H1 (cell line): ENCODE results near the gene LIFR. TPM values are rescaled to one million over a fixed set of nuclear protein-coding genes. Genes with fewer than 3 reads are reported as not detected.

Experiments
- CTCF ChIA-PET: fragments of 300-600 bp; sonication (Branson Sonifier 250); formaldehyde crosslinking; loops from one replicate; lab custom pipeline; 2021; ENCODE audit not compliant: partially characterized antibody; lab: Charles Lee
- POLR2A ChIA-PET: fragments of 300-600 bp; sonication (Branson Sonifier 250); formaldehyde crosslinking; loops from one replicate; lab custom pipeline; 2021; ENCODE audit warnings: inconsistent platforms; ENCODE audit not compliant: partially characterized antibody; lab: Charles Lee
- DNase-seq, 2 experiments: peaks; one replicate each; pipeline versions ENCODE4 v3.0.0 to v3.0.0-alpha.2; 2010 to 2022; ENCODE audit warnings: low spot score in 2 of 2, low read depth in 1 of 2, mixed read lengths in 1 of 2
- FAIRE-seq: peaks from 2 replicates; lab custom pipeline; 2011; peaks lifted over from hg19 to GRCh38; lab: Jason Lieb, UNC
- H2AFZ ChIP-seq: 2 replicates; pipeline ENCODE4 v1.8.1; 2012; ENCODE audit warnings: low read length, inconsistent platforms
- H2AK5ac ChIP-seq: 2 replicates; pipeline ENCODE4 v1.6.1; 2013; ENCODE audit warnings: low read depth, low read length
- H2BK120ac ChIP-seq: replicated peaks from 2 replicates; pipeline ENCODE3; 2013; ENCODE audit warnings: low read depth, low read length, inconsistent platforms
- H2BK12ac ChIP-seq: 2 replicates; pipeline ENCODE4 v1.6.1; 2013; ENCODE audit warnings: low read depth, low read length
- H2BK15ac ChIP-seq: 2 replicates; pipeline ENCODE4 v1.6.1; 2013; ENCODE audit warnings: low read length
- H2BK20ac ChIP-seq: 2 replicates; pipeline ENCODE4 v1.6.1; 2013; ENCODE audit warnings: low read length
- H2BK5ac ChIP-seq: 2 replicates; pipeline ENCODE4 v1.6.1; 2013; ENCODE audit warnings: low read depth, low read length
- H3K14ac ChIP-seq: 2 replicates; pipeline ENCODE4 v1.6.1; 2013; ENCODE audit warnings: inconsistent platforms; ENCODE audit not compliant: insufficient read length
- H3K18ac ChIP-seq: 2 replicates; pipeline ENCODE4 v1.6.1; 2013; ENCODE audit warnings: low read length; ENCODE audit errors: extremely low read depth
- H3K23ac ChIP-seq: 2 replicates; pipeline ENCODE4 v1.6.1; 2013; ENCODE audit warnings: inconsistent platforms; ENCODE audit not compliant: insufficient read length
- H3K23me2 ChIP-seq: 2 replicates; pipeline ENCODE4 v1.6.1; 2013; ENCODE audit warnings: low read depth, low read length
- H3K27ac ChIP-seq: 2 replicates; pipeline ENCODE4 v1.6.1; 2011; ENCODE audit warnings: low read depth, low read length, inconsistent platforms
- H3K27me3 ChIP-seq, 4 experiments: replicated peaks in 1 of 4; 1 replicate in 1 of 4; 2 replicates in 3 of 4; pipeline versions ENCODE4 v1.6.1 to v1.8.1; 2011 to 2013; ENCODE audit warnings: low read length in 3 of 4, mild to moderate bottlenecking in 3 of 4, inconsistent platforms in 2 of 4, mixed read lengths in 2 of 4, moderate library complexity in 1 of 4; ENCODE audit not compliant: control insufficient read depth in 3 of 4, insufficient read depth in 3 of 4; ENCODE audit errors: extremely low read depth in 1 of 4
- H3K36me3 ChIP-seq, 4 experiments: 2 replicates each; pipeline versions ENCODE4 v1.6.1 to v1.8.1; 2011 to 2013; ENCODE audit warnings: mild to moderate bottlenecking in 4 of 4, low read length in 3 of 4, moderate library complexity in 2 of 4, control low read depth in 1 of 4, inconsistent platforms in 1 of 4; ENCODE audit not compliant: insufficient read depth in 4 of 4, control insufficient read depth in 2 of 4
- H3K4ac ChIP-seq: replicated peaks from 2 replicates; pipeline ENCODE3; 2013; ENCODE audit warnings: low read length, low read depth, mixed read lengths, inconsistent platforms; ENCODE audit not compliant: insufficient read length
- H3K4me1 ChIP-seq, 4 experiments: replicated peaks in 1 of 4; 1 replicate in 1 of 4; 2 replicates in 3 of 4; pipeline versions ENCODE4 v1.6.1 to v1.8.1; 2011 to 2013; ENCODE audit warnings: low read length in 3 of 4, inconsistent platforms in 2 of 4, mixed read lengths in 1 of 4; ENCODE audit not compliant: insufficient read depth in 4 of 4, control insufficient read depth in 3 of 4
- H3K4me2 ChIP-seq, 2 experiments: 2 replicates each; pipeline versions ENCODE4 v1.6.1 to v1.8.1; 2011 to 2013; ENCODE audit warnings: low read depth in 2 of 2, low read length in 2 of 2, control low read depth in 1 of 2, inconsistent platforms in 1 of 2, mild to moderate bottlenecking in 1 of 2; ENCODE audit not compliant: insufficient read depth in 1 of 2
- H3K4me3 ChIP-seq, 4 experiments: fragments of 200-600, 300-600 bp in 1 of 4; sonication (generic), shearing (Covaris generic), sonication (Bioruptor Twin) in 1 of 4; 2 replicates each; pipeline versions ENCODE4 v1.5.1 to v1.8.1; 2011 to 2016; ENCODE audit warnings: low read length in 4 of 4, low read depth in 3 of 4, control low read depth in 2 of 4, inconsistent platforms in 2 of 4, mild to moderate bottlenecking in 2 of 4, mixed read lengths in 1 of 4, moderate library complexity in 1 of 4; ENCODE audit not compliant: insufficient read depth in 2 of 4; ENCODE audit errors: extremely low read depth in 1 of 4
- H3K56ac ChIP-seq: replicated peaks from 2 replicates; pipeline ENCODE3; 2013; ENCODE audit warnings: low read depth, mild to moderate bottlenecking, mixed read lengths, low read length, inconsistent platforms; ENCODE audit not compliant: insufficient read length
- H3K79me1 ChIP-seq: 2 replicates; pipeline ENCODE4 v1.6.1; 2013; ENCODE audit warnings: low read depth, low read length, control low read depth
- H3K79me2 ChIP-seq, 2 experiments: 2 replicates each; pipeline versions ENCODE4 v1.6.1 to v1.8.1; 2012 to 2013; ENCODE audit warnings: low read length in 2 of 2, mild to moderate bottlenecking in 2 of 2, inconsistent platforms in 1 of 2; ENCODE audit not compliant: insufficient read depth in 2 of 2, control insufficient read depth in 1 of 2
- H3K9ac ChIP-seq, 4 experiments: replicated peaks in 1 of 4; 1 replicate in 1 of 4; 2 replicates in 3 of 4; pipeline versions ENCODE4 v1.6.1 to v1.8.1; 2011 to 2013; ENCODE audit warnings: low read depth in 3 of 4, low read length in 3 of 4, control low read depth in 2 of 4, mild to moderate bottlenecking in 2 of 4, moderate library complexity in 2 of 4, inconsistent platforms in 1 of 4; ENCODE audit errors: extremely low read depth in 1 of 4
- H3K9me3 ChIP-seq, 2 experiments: 2 replicates each; pipeline versions ENCODE4 v1.6.1 to v1.8.1; 2012 to 2013; ENCODE audit warnings: mild to moderate bottlenecking in 2 of 2, moderate library complexity in 2 of 2, control low read depth in 1 of 2, inconsistent platforms in 1 of 2, low read depth in 1 of 2, low read length in 1 of 2, mixed read lengths in 1 of 2; ENCODE audit not compliant: insufficient read depth in 2 of 2
- H4K20me1 ChIP-seq, 2 experiments: replicated peaks in 1 of 2; 2 replicates each; pipeline versions ENCODE3 to v1.8.1; 2011 to 2013; ENCODE audit warnings: inconsistent platforms in 2 of 2, low read length in 2 of 2, mild to moderate bottlenecking in 1 of 2; ENCODE audit not compliant: insufficient read depth in 2 of 2, control insufficient read depth in 1 of 2
- H4K5ac ChIP-seq: 2 replicates; pipeline ENCODE4 v1.6.1; 2013; ENCODE audit warnings: low read length, low read depth, mixed read lengths, inconsistent platforms; ENCODE audit not compliant: insufficient read length
- H4K8ac ChIP-seq: 2 replicates; pipeline ENCODE4 v1.8.0; 2013; ENCODE audit warnings: mild to moderate bottlenecking, moderate library complexity, low read length, inconsistent platforms; ENCODE audit not compliant: insufficient read depth; ENCODE audit errors: extremely low read depth
- H4K91ac ChIP-seq: replicated peaks from 2 replicates; pipeline ENCODE3; 2013; ENCODE audit warnings: low read length, mixed read lengths, inconsistent platforms; ENCODE audit not compliant: insufficient read length
- KDM4A ChIP-seq: IDR thresholded peaks from one replicate; pipeline ENCODE4 v1.7.1; 2012; ENCODE audit warnings: low read depth, mild to moderate bottlenecking, moderate library complexity, low read length, inconsistent platforms; ENCODE audit not compliant: severe bottlenecking
- RAD21 ChIP-seq, 2 experiments: IDR thresholded peaks in 1 of 2; conservative IDR thresholded peaks in 1 of 2; 2 replicates each; pipeline ENCODE4 v1.6.1; 2011; ENCODE audit warnings: low read depth in 2 of 2, low read length in 2 of 2, improper control_type of control experiment in 1 of 2, inconsistent platforms in 1 of 2, mild to moderate bottlenecking in 1 of 2, moderate library complexity in 1 of 2
- RBBP5 ChIP-seq: IDR thresholded peaks from 2 replicates; pipeline ENCODE4 v1.7.1; 2012; ENCODE audit warnings: low read depth, mild to moderate bottlenecking, inconsistent platforms, low read length, moderate library complexity, borderline replicate concordance
- WGBS, 2 experiments: shearing (Covaris generic) in 1 of 2; methylation state at CpG; one replicate each; pipeline versions ENCODE4 v1.1.6 to v1.1.7; 2013 to 2015; ENCODE audit warnings: low lambda C conversion rate in 2 of 2, mixed read lengths in 2 of 2, inconsistent platforms in 1 of 2, low coverage in 1 of 2, missing lambda C conversion rate in 1 of 2; ENCODE audit not compliant: insufficient replicate concordance in 2 of 2, insufficient coverage in 1 of 2, insufficient read length in 1 of 2; ENCODE audit errors: extremely low coverage in 1 of 2, missing lambda C conversion rate in 1 of 2; 5-methylcytosine and 5-hydroxymethylcytosine counted together
- polyA plus RNA-seq, 7 experiments: library from polyadenylated mRNA; depleted of rRNA in 3 of 7; stranded (reverse) in 5 of 7; unstranded in 2 of 7; fragments of >200 nt in 5 of 7; fragments of 200-250 nt in 2 of 7; gene quantifications; 1 replicate in 5 of 7; 2 replicates in 1 of 7; 4 replicates in 1 of 7; pipeline versions ENCODE4 v1.2.1 to v1.2.3, GENCODE V29; 2011 to 2013; ENCODE audit warnings: missing spikeins in 2 of 7, mixed read lengths in 2 of 7
- total RNA-seq: library from RNA; stranded (reverse); fragmentation: NEBNext Ultra II Directional; extraction: Animal tissue kit (Norgen Biotek cat#: 25700); gene quantifications from 2 replicates; pipeline ENCODE4 v1.2.1, GENCODE V29; 2021

The LIFR gene
- total and polyA plus RNA-seq, 2 of the 8 experiments (the other 6 are each of a cell fraction or from before 2014, with no cell fraction given), result 2.0 to 18.9 TPM

DNA sequence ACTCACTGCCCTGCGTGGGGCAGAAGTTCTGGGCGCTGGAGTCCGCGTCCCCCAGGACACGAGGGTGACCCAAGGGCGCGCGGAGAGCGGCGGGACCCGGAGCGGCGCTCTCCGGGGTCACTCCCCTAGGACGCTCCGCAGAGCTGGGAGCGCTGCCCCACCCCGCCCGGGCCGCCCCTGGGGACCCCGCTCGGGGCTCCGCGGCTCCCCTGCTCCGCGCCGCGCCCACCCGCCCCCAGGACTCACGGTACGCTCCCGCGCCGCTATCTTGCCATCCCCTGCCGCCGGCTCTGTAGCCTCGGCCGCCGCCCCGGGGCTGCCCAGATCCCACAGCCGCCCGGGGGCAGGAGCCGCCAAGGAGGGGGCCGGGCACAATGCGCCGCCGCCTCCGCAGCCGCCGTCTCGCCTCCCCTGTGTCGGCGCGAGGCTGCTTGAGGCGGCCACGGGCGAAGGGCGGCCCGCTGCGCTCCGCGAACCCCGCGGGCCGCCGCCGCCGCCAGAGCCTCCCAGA, 303 bp downstream of the LIFR start:
- CTCF ChIA-PET, result interaction anchor here (0.8 to 1.5 kb wide), 3 partner anchors 9 to 173 kb away, joined by 3 read pairs; no protein-coding TSS in a partner anchor
- WGBS, 2 experiments, result 1% methylated on average over 22 of the region's 68 CpGs; no CpG with 5 or more reads in 1 of the 2 experiments
- H3K9ac ChIP-seq, result peak overlapping the region in 2 of 4 experiments; percentile 61 to 64; a peak in 4 of 7 replicates

More for the DNA sequence above, 303 bp downstream of the LIFR start:
- Histone ChIP-seq H3K79me1 (0 out of 2 replicates have a peak, but pooled peaks cover 3% of the 10 kb centered on the region), H3K18ac (no peak overlapping the region), H3K4me2 (peak overlapping the region; percentile 73 to 80), H3K27ac (no peak overlapping the region), H2AFZ (peak overlapping the region; percentile 71; the same call in 1 of the 2 replicates), H2BK120ac (no peak overlapping the region), H3K4me3 (peak overlapping the region; percentile 74 to 98 (median 80)), H3K14ac (no peak overlapping the region), H3K9me3 (no peaks in the 10 kb centered on the region), H3K23ac (no peak overlapping the region), H3K4ac (no peak overlapping the region), H2AK5ac (no peak overlapping the region), H4K91ac (no peak overlapping the region), H4K5ac (no peak overlapping the region), H2BK12ac (no peak overlapping the region), H4K8ac (peak overlapping the region; percentile 12; the same call in 1 of the 2 replicates), H3K27me3 (no peaks in the 10 kb centered on the region), H3K36me3 (no peaks in the 10 kb centered on the region), H3K23me2 (peaks cover 4% of the 10 kb centered on the region; the same call in 1 of the 2 replicates), H2BK15ac (no peak overlapping the region), H3K4me1 (peaks cover 0 to 5% (median 0%) of the 10 kb centered on the region in 4 experiments; a peak in 3 of 7 replicates), H3K56ac (peak overlapping the region; percentile 10), H2BK5ac (no peak overlapping the region), H2BK20ac (no peak overlapping the region), H4K20me1 (no peaks in the 10 kb centered on the region), H3K79me2 (peaks cover 0 to 39% of the 10 kb centered on the region in 2 experiments; a peak in 2 of 4 replicates)
- no peak for FAIRE-seq
- TF ChIP-seq RAD21 (IDR thresholded peaks at IDR 0.05 in 1 of 2, conservative IDR thresholded peaks at IDR 0.05 in 1 of 2; ENCODE audit: low read depth in 2 of 2, low read length in 2 of 2), result no peak
- TF ChIP-seq KDM4A, result peak; percentile 88
- TF ChIP-seq RBBP5, result 0 out of 2 replicates have a peak, but pooled peaks have one; percentile 19
- POLR2A ChIA-PET, result no interaction called here
- DNase-seq, result peak in 1 of 2 experiments; percentile 62
